Caki2 (cell line): ENCODE measurements around the gene ZDHHC20. TPM values are rescaled to one million over a fixed set of nuclear protein-coding genes. Genes with fewer than 3 reads are reported as not detected.

Source experiments
- DNase-seq: peaks from one replicate; pipeline ENCODE4 v3.0.0-alpha.2; 2015; ENCODE audit warnings: low read depth
- in situ Hi-C: cut with HindIII; loops from 2 replicates; pipeline ENCODE4 v1.10.0; 2016; ENCODE audit warnings: low sequenced_read_pairs, low pct_unique_long_range_greater_than_20kb, mixed read lengths
- total RNA-seq: library from RNA; depleted of rRNA; stranded (reverse); fragments of >200 nt; shearing (Covaris generic); gene quantifications from 2 replicates; pipeline ENCODE4 v1.2.3, GENCODE V29; 2014; ENCODE audit warnings: low replicate concordance; rRNA removed

ZDHHC20 gene
- total RNA-seq, 1 experiment from 2014 or later = 25.4 TPM

GRCh38 chr13:21341637-21342422 is 117.3 kb downstream of the ZDHHC20 start:
- in situ Hi-C loops = no loop called here
- DNase-seq = no peak

- in situ Hi-C loops = no loop called here
- DNase-seq = no peak
Measured at GRCh38 chr13:21338639-21339278, 120.3 kb downstream of the ZDHHC20 start.

GRCh38 chr13:21338156-21338555 is 120.9 kb downstream of the ZDHHC20 start:
- no peak for DNase-seq
- in situ Hi-C loops = no loop called here

GRCh38 chr13:21336609-21337349 is 122.3 kb downstream of the ZDHHC20 start:
- in situ Hi-C loops = no loop called here
- no peak for DNase-seq

- in situ Hi-C loops = no loop called here
- DNase-seq = no peak
Measured at GRCh38 chr13:21333186-21333585, 125.9 kb downstream of the ZDHHC20 start.

- in situ Hi-C loops = no loop called here
Measured at GRCh38 chr13:21330126-21330861, 128.8 kb downstream of the ZDHHC20 start.

GRCh38 chr13:21328836-21329477 is 130.1 kb downstream of the ZDHHC20 start:
- in situ Hi-C loops = no loop called here
- DNase-seq = no peak

More at GRCh38 chr13:21330126-21330861, 128.8 kb downstream of the ZDHHC20 start:
- DNase-seq = no peak

- in situ Hi-C loops = no loop called here
- no peak for DNase-seq
Measured at GRCh38 chr13:21328201-21328600, 130.9 kb downstream of the ZDHHC20 start.

GRCh38 chr13:21326155-21327031 is 132.7 kb downstream of the ZDHHC20 start:
- in situ Hi-C loops = no loop called here
- DNase-seq = no peak

GRCh38 chr13:21324803-21325202 is 134.3 kb downstream of the ZDHHC20 start:
- no peak for DNase-seq
- in situ Hi-C loops = no loop called here

- in situ Hi-C loops = no loop called here
- DNase-seq = no peak
Measured at GRCh38 chr13:21322988-21323387, 136.1 kb downstream of the ZDHHC20 start.

Other genes starting within 250 kb of the ZDHHC20 start
- 37.3 and 46.0 TPM in 2 replicates for gene MICU2, start 144.9 kb upstream of the ZDHHC20 start, total RNA-seq
- gene FGF9, start 211.8 kb upstream of the ZDHHC20 start, total RNA-seq = not detected in 2 replicates